GM18519 (cell line): ENCODE data around the gene CEMIP2.

ENCODE experiments used
- ATAC-seq: cut with Tn5 transposase; IDR thresholded peaks from one replicate; pipeline ENCODE4 v1.9.1; 2021; ENCODE audit warnings: mild to moderate bottlenecking, moderate library complexity; ENCODE audit not compliant: unreplicated experiment, low FRiP score

Gene CEMIP2

DNA sequence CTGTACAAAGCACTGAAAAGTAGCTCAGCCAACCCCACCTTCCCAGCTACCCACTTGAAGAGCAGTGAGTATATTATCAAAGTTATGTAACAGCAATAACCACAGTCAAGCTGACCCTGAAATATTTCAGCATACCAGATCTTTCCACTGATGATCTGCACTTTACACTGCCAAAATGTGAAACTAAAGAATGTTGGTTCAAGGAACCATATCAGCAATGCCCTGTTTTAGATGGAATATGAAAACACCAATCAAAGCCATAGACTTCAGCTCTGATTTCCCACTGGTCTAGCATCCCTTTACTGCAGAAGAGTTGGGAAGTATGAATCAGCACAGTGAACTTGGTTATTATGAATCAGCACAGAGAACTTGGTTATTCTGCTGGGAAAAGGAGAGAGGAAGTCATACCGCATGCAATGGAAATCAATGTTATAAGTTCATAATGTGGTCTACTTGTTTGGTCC lies 20.0 kb downstream of the CEMIP2 start:
- ATAC-seq = no peak

DNA sequence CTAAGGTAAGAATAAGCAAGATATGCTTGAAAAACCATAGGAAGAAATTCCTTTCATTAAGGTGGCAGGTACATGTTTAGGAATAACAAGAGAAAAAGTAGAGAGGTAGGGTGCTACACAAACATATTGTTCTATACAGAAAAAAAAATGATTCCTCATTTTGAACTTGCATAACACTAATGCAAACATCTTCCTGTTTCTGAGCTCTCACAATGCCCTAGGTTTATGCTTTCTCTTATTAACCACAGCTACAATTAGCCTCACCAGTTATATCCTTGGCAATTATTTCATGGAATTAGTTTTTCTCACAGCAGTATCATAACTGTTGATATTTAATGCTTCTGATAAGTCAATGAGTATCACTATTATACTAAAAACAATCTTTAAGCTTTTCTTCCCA lies 20.7 kb downstream of the CEMIP2 start:
- no peak for ATAC-seq

DNA sequence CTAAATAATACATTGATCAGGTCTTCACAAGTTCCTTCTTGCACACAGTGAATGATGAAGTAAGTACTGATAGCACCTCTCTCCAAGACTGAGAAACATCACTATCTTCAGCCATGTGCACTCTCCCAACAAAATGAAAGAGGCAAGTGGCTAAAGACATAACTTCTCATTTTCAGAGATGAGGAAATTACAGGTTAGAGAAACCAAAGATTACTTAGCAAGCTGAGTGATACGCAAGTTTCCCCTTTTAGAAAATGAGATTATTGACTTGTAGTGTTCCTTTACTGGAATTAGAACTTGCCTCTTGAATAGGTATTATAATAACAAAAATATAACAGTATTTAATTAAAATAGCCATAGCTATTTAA lies 21.6 kb downstream of the CEMIP2 start:
- no peak for ATAC-seq

DNA sequence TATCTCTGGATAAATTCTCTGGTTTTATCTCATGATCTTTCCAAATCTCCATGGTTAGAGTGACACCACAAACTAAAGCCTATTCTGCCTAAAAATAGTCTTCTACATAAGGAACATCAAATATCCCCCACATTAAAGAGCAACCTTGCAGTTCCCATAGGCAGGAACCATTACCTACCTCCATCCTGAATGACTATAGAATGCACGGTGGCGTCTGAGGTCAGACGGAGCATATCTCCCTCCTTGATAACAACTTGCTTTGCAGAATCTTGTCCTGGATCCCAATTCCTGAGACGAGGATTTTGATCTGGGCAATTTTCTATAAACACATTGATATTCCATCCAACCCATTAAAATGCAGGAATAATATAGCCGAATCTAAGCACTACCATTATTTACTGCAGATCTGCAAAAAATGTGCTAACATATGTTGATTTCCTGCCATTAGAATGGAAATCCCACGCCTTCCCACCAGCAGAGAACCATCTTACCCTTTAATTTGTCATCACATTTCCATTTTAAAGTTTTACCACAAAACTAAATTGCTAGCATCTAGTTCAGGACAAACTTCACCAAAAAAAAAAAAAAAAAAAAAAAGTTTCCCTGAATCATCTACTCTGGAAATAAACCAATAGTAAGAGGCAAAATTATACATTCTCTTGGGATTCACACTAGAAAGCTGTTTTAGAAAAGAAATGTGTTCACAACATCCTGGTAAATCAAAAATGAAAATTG lies 22.1 kb downstream of the CEMIP2 start:
- no peak for ATAC-seq

DNA sequence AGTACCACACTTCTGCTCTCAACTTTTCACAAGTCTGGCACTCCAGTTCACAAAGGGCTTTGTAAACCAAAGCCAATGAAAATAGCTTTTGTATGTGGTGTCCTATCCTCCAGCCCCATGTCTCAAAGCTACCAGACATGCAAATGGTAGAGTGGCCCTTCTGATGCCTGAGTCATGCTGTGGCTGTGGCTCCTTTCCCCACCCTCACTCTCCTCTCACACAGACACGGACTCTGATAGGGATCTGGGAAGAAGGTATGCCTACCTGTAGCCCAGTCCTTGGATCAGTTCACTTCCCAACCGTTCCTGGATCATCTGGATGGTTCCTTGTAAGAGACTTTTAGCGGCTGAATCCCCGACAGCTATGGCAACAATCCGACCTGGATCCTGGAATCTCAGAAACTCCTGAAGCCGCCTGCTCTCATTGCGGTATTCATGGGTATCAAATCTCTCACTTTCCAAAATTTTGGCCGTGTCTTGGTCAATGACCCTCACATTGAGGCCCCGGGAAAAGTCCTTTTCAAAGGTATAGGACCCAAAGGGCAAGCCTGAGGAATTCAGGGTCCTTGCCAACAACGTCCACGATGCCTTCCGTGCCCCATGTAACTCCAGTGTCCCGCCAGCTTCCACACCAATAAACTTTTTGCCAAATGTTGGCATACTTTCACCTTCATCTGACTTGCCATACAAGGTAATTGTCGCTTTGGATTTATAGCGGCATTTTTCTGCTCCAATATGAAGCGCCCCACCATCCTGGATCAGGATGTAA lies 23.4 kb downstream of the CEMIP2 start:
- no peak for ATAC-seq

DNA sequence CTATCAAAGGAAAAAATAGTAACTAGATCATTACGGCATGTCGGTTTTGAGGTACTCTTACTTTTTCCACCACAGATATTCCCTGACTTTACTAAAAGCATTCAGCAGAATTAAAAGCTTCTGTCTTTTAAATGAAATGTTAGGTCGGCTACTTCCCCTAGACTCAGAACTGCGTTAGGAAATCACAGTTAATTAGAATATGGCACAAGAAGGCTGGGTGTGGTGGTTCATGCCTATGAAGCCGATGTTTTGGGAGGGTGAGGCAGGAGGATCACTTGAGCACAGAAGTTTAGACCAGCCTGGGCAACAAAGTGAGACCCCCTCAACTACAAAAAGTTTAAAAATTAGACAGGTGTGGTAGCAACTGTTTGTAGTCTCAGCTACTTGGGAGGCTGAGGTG lies 24.4 kb downstream of the CEMIP2 start:
- no peak for ATAC-seq

DNA sequence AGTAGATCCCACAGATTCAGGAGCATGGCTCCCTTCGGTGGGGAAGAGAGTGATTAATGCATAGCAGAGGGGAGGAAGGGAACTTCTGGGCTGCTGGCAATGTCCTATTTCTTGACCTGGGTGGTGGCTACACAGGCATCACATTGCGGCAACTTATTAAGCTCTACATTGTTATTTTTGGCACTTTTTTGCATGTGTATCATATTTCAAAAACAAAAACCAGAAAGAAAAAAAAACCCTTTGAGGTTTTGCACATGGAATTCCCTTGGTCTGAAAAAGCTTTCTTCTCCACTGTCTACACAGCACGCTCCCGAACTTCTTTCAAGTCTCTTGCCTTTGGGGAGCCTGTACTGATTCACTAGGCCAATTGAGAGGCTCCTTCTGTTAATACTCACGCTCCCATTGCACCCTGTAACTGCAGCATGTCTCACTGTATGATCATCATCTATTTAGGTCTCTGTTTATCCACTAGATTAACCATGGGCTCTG lies 25.1 kb downstream of the CEMIP2 start:
- no peak for ATAC-seq

DNA sequence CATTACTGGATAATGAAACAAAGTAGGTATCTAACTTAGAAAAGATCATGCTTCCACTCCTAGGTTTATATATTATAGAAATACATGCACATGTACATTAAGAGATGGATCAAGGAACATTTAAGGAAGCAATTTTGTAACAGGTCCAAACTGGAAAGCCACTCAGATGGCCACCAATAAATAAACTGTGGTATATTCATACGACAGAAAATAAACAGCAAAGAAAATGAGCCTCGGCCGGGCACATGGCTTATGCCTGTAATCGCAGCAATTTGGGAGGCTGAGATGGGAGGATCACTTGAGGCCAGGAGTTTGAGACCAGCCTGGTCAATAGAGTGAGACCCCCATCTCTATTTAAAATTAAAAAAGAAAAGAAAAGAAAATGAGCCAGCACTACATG lies 25.6 kb downstream of the CEMIP2 start:
- ATAC-seq = no peak

DNA sequence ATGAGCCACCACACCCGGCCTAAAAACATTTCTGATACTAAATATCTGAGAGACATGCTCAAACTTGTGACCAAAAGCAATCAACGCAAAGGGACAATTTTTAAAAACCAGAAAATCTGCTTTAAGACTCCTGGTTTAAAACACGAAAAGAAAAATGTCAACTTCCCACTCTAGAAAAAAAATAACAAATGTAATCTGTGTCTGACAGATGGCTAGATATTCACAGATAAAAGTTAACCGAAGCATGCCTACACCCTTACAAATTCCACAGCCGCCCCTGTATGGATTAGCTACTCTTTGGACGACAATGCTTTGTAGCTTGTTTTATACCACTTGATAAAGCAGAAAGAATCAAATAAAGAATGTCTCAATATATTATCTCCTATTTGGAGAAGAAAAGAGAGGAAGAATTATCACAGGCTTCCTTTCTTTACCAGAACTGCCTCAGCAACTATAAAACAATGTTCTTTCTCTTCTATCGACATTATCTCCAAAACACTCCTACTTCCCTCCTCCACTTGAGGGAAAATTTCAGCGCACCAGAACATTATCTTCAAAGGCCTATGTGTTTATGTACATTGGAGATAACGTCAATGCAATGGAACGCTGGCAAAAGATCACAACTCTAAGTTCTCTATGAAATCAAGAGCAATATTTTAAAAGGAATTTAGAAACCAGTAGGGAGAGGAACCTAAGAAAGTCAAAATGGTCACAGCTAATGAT lies 26.2 kb downstream of the CEMIP2 start:
- ATAC-seq = no peak

DNA sequence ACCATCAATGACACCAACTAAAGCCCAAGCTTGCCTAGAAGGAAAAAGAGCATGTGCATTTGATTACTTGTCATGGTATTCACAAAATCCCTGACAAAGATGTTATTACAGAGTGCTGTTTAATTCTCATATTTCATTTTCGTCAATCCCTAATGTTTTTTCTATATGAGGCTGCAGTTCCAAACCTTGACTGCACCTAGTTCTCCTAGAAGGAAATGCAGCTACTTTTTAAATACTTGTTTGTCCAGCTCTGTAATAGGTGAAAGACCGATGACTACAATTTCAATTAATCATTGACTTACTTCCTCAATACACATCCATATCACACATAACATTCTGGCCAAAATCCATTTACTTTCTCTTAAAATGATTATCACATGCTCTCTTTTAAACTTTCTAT lies 28.1 kb downstream of the CEMIP2 start:
- ATAC-seq = no peak

DNA sequence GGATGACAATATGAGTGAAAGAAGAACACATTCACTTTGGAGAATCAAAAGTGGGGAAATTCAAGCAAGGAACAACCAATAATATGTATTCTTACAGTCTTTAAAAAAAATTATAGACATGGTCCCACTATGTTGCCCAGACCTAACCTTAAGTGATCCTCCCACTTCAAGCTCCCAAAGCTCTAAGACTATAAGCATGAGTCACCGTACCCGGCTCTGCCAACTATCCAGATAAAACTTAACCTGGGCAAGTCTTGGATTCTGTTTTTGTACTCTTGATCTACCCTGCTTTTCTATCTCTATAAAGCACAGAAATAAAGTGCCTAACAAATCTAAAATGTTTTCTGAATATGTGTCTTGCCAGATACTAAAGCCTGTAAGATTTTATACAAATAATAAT lies 30.9 kb downstream of the CEMIP2 start:
- ATAC-seq = no peak

DNA sequence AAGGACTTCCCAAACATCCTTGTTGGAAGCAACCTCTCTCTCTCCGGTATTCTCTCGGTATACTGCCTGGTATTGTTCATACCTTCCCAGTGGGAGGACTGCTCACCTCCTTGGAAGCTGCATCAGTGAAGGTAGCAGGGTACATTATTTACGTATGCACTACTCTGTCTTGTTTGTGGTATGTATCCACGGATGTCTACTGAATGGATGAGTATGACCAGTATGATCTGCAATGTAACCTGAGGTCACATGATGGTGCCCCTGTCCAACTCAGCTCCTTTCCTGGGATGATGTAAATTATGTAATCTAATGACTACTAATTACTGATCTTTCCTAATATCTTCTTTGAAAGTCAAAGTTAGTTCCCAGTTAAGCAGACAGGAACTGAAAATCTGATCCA lies 32.1 kb downstream of the CEMIP2 start:
- no peak for ATAC-seq

DNA sequence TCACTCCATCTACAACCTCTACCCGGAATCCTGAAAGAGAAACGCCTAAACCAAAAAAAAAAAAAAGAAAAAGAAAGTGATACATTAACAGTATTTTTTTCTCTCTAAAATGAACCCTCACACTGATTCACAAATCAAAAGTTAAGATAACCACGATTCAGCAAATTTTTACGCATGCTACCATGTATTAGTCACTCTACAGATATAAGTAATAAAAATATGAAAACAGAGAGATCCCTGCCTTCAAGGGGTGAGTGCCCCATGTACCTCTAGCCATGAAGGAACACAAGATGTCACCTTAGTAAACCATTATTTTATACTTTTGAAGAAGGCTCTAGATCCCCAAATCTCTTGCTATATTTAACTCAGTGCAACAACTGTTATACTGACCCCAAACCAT lies 33.4 kb downstream of the CEMIP2 start:
- ATAC-seq = no peak

DNA sequence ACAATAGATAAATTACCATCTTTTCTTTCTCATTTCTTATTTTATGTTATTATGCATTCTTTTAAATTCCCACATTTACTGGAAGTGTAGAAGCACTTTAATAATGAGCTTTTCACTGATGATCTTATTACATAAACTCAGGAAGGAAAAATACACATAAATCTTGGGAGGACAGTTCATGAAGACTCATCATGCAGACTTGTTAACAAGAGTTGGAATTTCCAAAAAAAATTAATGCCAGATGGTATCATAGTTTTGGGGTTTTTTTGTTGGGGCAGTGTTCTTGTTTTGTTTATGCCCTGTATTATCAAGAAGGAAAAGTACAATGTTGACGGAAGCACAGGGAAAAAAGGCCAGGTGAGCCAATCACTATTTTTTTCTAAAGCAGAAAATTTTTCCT lies 35.1 kb downstream of the CEMIP2 start:
- ATAC-seq = no peak

DNA sequence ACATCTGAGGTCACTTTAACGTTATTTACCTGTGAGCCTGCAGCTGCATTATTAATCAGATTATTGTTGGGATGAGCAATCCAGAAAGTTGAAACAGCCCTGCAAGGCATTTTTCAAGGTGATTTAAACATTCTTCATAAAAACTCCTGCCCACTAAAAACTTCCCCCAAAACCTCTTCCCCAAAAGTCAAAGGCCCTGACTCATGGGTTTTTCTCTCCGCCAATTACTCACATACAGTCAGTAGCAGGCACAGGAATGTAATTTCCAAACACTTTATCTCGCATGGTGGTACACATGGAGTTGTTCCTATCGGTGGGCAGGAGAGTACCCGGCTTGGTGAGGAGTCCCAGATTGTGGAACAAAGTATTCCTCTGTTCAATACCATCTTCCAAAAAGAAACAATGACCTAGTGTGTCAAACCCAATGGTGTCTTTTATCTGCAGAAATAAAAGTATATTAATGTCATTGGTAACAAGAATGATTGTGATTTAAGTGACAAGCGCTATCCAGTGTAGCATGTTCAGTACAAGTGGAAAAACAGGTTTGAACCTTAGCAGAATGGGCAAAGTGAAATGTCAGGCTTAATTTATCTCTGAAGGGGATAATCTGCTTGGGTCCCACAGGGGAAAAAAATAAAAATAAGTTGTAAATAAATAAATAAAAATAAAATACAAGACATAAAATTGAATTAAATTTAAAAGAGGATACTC lies 38.3 kb downstream of the CEMIP2 start:
- ATAC-seq = no peak

DNA sequence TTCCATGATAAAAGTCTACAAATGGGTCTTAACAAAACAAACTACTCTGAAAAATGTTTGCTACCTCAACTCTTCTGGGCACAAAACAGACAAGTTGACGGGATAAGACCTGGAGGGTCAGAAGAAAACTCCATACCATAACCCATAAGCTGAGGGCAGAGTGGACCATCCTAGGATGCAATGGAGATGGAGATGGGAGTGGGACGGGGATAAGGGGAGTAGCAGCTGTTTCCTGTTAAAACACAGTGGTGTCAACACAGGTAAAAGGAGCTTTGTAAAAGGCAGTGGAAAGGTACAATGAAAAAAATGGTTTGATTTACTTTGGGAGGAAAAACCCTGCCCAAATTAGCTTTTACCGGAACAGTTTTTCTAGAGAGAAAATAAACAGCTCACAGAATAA lies 41.6 kb downstream of the CEMIP2 start:
- ATAC-seq = no peak

DNA sequence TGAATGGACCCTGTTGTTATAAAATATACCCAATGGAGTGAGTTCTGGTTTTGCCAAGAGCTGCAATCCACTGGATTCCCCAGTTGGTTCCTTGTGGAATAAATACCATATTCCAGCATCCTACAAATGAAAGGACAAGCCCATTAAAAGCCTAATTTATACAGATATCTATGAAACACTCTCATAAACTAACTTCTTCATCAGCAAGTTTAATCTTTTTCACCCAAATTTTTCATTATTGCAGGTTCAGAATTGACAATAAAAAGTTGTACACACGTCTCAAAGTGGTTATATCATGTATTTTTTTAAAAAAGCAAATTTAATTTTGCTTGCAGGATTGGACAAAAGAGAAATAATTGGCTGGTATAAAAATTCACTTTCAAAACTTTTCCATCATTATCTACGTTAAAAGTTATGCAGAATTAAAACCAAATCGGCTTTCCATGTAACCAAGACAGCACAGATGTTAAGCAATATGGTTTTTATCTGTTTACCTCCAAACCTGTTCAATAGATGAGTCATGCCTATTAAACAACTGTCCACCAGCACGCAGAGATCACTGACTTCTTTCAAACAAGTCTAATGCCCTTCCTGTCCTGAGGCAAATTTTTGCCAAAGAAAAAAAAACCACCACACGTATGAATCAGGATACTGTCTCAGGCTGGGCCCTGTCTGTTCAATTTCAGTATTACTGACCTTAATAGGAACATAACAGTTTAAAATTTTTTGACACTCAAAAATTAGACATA lies 42.5 kb downstream of the CEMIP2 start:
- no peak for ATAC-seq

DNA sequence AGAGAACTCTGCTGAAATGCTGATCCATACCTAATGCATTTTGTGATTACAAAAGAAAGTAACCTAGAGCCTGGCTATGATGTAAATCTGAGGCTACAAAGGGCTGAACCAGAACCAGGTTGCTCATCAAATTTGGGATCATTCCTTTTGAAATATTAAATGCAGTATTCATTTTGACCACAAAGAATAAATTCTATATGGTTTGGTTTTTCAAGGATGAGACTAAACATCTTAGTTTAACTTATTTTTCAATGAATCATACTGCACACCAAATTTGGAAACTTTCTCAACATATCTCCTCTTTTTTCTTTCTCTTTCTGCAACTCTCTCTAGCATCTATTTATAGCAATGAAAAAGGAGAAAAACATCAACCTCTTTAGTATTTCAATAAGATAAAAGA lies 46.5 kb downstream of the CEMIP2 start:
- no peak for ATAC-seq

DNA sequence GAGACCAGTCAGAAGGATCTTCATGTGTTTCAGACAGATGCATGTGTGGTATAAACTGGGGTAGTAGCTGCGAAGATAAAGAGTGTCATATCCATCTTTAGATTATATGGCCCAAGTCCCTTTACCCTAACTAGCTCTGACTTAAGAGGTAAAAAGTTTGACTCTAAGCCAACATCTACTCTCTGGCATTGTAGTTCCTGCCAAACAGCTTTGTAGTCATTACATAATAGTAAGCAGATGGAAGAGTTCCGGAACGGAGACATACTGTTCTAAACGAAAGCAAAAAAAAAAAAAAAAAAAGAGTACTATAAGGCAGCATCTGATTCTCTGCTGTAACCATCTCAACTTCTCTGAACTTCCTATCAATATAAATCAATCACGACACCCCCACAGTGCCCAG lies 48.8 kb downstream of the CEMIP2 start:
- ATAC-seq = no peak

DNA sequence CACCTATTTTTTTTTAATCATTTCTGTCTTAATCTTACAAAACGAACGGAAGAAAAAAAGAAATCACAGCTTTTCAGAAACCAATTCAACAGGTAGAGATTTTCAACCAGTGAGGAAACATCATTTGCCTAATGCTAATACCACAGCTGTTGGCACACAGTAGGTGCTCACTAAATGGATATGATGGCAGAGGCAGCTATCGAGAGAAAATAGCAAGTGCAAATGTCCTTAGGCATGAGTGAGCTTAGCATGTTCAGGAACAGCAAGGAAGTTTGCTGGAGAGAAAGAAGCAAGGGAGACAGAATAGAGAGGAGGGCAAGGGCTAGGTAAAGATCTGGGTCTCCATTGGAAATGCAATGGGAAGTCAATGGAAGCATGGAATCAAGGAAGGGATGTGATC lies 49.2 kb downstream of the CEMIP2 start:
- ATAC-seq = no peak
